Measurements from ENCODE around the gene ACOX3.
A peak's percentile ranks its signal among the peaks of the same experiment; 100 is the strongest.
"Not testable (repeated sequence)": the region's sequence is repeated elsewhere in the genome, so short reads cannot be mapped to it uniquely, and the experiment has no call there.

Gene ACOX3

GRCh38 chr4:8407316-8407715, 33.2 kb downstream of the ACOX3 start:
- H3K4me1 ChIP-seq (ENCODE audit: control insufficient read depth, insufficient read depth, low read length, poor library complexity, severe bottlenecking) = peaks cover 4% of the 10 kb centered on the region
- no peak for DNase-seq
- no peaks in the 10 kb centered on the region for H3K27me3 ChIP-seq (replicated peaks; ENCODE audit: control insufficient read depth, insufficient read depth, low read length, poor library complexity, severe bottlenecking)
- peaks cover 11% of the 10 kb centered on the region for H3K36me3 ChIP-seq (ENCODE audit: control insufficient read depth, insufficient read depth, low read length)
- H3K27ac ChIP-seq (ENCODE audit: insufficient read depth, low read length, poor library complexity, severe bottlenecking) = no peak overlapping the region
- H3K9me3 ChIP-seq (ENCODE audit: control insufficient read depth, low read length) = no peaks in the 10 kb centered on the region
- H3K4me3 ChIP-seq (ENCODE audit: insufficient read depth, low read depth, low read length, poor library complexity, severe bottlenecking) = no peak overlapping the region

GRCh38 chr4:8406887-8407286, 33.6 kb downstream of the ACOX3 start:
- not testable (repeated sequence) for H3K9me3 ChIP-seq (ENCODE audit: control insufficient read depth, low read length); H3K27me3 ChIP-seq (replicated peaks; ENCODE audit: control insufficient read depth, insufficient read depth, low read length, poor library complexity, severe bottlenecking); H3K4me3 ChIP-seq (ENCODE audit: insufficient read depth, low read depth, low read length, poor library complexity, severe bottlenecking); H3K4me1 ChIP-seq (ENCODE audit: control insufficient read depth, insufficient read depth, low read length, poor library complexity, severe bottlenecking); H3K27ac ChIP-seq (ENCODE audit: insufficient read depth, low read length, poor library complexity, severe bottlenecking); DNase-seq
- H3K36me3 ChIP-seq (ENCODE audit: control insufficient read depth, insufficient read depth, low read length) = peaks cover 11% of the 10 kb centered on the region

- Histone ChIP-seq H3K27me3 (replicated peaks; ENCODE audit: control insufficient read depth, insufficient read depth, low read length, poor library complexity, severe bottlenecking) (no peaks in the 10 kb centered on the region), H3K36me3 (ENCODE audit: control insufficient read depth, insufficient read depth, low read length) (peaks cover 8% of the 10 kb centered on the region), H3K4me3 (ENCODE audit: insufficient read depth, low read depth, low read length, poor library complexity, severe bottlenecking) (no peak overlapping the region), H3K27ac (ENCODE audit: insufficient read depth, low read length, poor library complexity, severe bottlenecking) (no peak overlapping the region), H3K9me3 (ENCODE audit: control insufficient read depth, low read length) (no peaks in the 10 kb centered on the region), H3K4me1 (ENCODE audit: control insufficient read depth, insufficient read depth, low read length, poor library complexity, severe bottlenecking) (peaks cover 4% of the 10 kb centered on the region)
- no peak for DNase-seq
These were observed 35.0 kb downstream of the ACOX3 start for GRCh38 chr4:8405516-8405875.

- H3K4me3 ChIP-seq (ENCODE audit: insufficient read depth, low read depth, low read length, poor library complexity, severe bottlenecking) = no peak overlapping the region
- H3K4me1 ChIP-seq (ENCODE audit: control insufficient read depth, insufficient read depth, low read length, poor library complexity, severe bottlenecking) = peaks cover 2% of the 10 kb centered on the region
- H3K27me3 ChIP-seq (replicated peaks; ENCODE audit: control insufficient read depth, insufficient read depth, low read length, poor library complexity, severe bottlenecking) = no peaks in the 10 kb centered on the region
- H3K27ac ChIP-seq (ENCODE audit: insufficient read depth, low read length, poor library complexity, severe bottlenecking) = no peak overlapping the region
- peaks cover 8% of the 10 kb centered on the region for H3K36me3 ChIP-seq (ENCODE audit: control insufficient read depth, insufficient read depth, low read length)
- no peak for DNase-seq
- no peaks in the 10 kb centered on the region for H3K9me3 ChIP-seq (ENCODE audit: control insufficient read depth, low read length)
These were observed 35.6 kb downstream of the ACOX3 start for GRCh38 chr4:8404791-8405515.

- peaks cover 13% of the 10 kb centered on the region for H3K36me3 ChIP-seq (ENCODE audit: control insufficient read depth, insufficient read depth, low read length)
- H3K4me3 ChIP-seq (ENCODE audit: insufficient read depth, low read depth, low read length, poor library complexity, severe bottlenecking) = no peak overlapping the region
- no peaks in the 10 kb centered on the region for H3K4me1 ChIP-seq (ENCODE audit: control insufficient read depth, insufficient read depth, low read length, poor library complexity, severe bottlenecking)
- no peaks in the 10 kb centered on the region for H3K9me3 ChIP-seq (ENCODE audit: control insufficient read depth, low read length)
- DNase-seq = no peak
- H3K27me3 ChIP-seq (replicated peaks; ENCODE audit: control insufficient read depth, insufficient read depth, low read length, poor library complexity, severe bottlenecking) = no peaks in the 10 kb centered on the region
- no peak overlapping the region for H3K27ac ChIP-seq (ENCODE audit: insufficient read depth, low read length, poor library complexity, severe bottlenecking)
These were observed 36.5 kb downstream of the ACOX3 start for GRCh38 chr4:8403976-8404375.

GRCh38 chr4:8403173-8403753, 37.3 kb downstream of the ACOX3 start:
- no peak overlapping the region for H3K4me3 ChIP-seq (ENCODE audit: insufficient read depth, low read depth, low read length, poor library complexity, severe bottlenecking)
- peaks cover 11% of the 10 kb centered on the region for H3K36me3 ChIP-seq (ENCODE audit: control insufficient read depth, insufficient read depth, low read length)
- peak in 2 of 3 donors; percentile 9 to 29 for DNase-seq
- H3K4me1 ChIP-seq (ENCODE audit: control insufficient read depth, insufficient read depth, low read length, poor library complexity, severe bottlenecking) = no peaks in the 10 kb centered on the region
- no peak overlapping the region for H3K27ac ChIP-seq (ENCODE audit: insufficient read depth, low read length, poor library complexity, severe bottlenecking)
- H3K27me3 ChIP-seq (replicated peaks; ENCODE audit: control insufficient read depth, insufficient read depth, low read length, poor library complexity, severe bottlenecking) = no peaks in the 10 kb centered on the region
- H3K9me3 ChIP-seq (ENCODE audit: control insufficient read depth, low read length) = no peaks in the 10 kb centered on the region

GRCh38 chr4:8402640-8403039, 37.9 kb downstream of the ACOX3 start:
- Histone ChIP-seq H3K9me3 (ENCODE audit: control insufficient read depth, low read length) (no peaks in the 10 kb centered on the region), H3K4me1 (ENCODE audit: control insufficient read depth, insufficient read depth, low read length, poor library complexity, severe bottlenecking) (no peaks in the 10 kb centered on the region), H3K27me3 (replicated peaks; ENCODE audit: control insufficient read depth, insufficient read depth, low read length, poor library complexity, severe bottlenecking) (no peaks in the 10 kb centered on the region), H3K4me3 (ENCODE audit: insufficient read depth, low read depth, low read length, poor library complexity, severe bottlenecking) (no peak overlapping the region), H3K36me3 (ENCODE audit: control insufficient read depth, insufficient read depth, low read length) (peaks cover 9% of the 10 kb centered on the region), H3K27ac (ENCODE audit: insufficient read depth, low read length, poor library complexity, severe bottlenecking) (no peak overlapping the region)
- no peak for DNase-seq

- Histone ChIP-seq H3K27me3 (replicated peaks; ENCODE audit: control insufficient read depth, insufficient read depth, low read length, poor library complexity, severe bottlenecking) (no peaks in the 10 kb centered on the region), H3K4me3 (ENCODE audit: insufficient read depth, low read depth, low read length, poor library complexity, severe bottlenecking) (no peak overlapping the region), H3K4me1 (ENCODE audit: control insufficient read depth, insufficient read depth, low read length, poor library complexity, severe bottlenecking) (no peaks in the 10 kb centered on the region), H3K27ac (ENCODE audit: insufficient read depth, low read length, poor library complexity, severe bottlenecking) (no peak overlapping the region), H3K9me3 (ENCODE audit: control insufficient read depth, low read length) (no peaks in the 10 kb centered on the region), H3K36me3 (ENCODE audit: control insufficient read depth, insufficient read depth, low read length) (peaks cover 6% of the 10 kb centered on the region)
- no peak for DNase-seq
These were observed 38.3 kb downstream of the ACOX3 start for GRCh38 chr4:8402181-8402597.

GRCh38 chr4:8401665-8402064, 38.9 kb downstream of the ACOX3 start:
- DNase-seq = no peak
- peaks cover 6% of the 10 kb centered on the region for H3K36me3 ChIP-seq (ENCODE audit: control insufficient read depth, insufficient read depth, low read length)
- no peak overlapping the region for H3K27ac ChIP-seq (ENCODE audit: insufficient read depth, low read length, poor library complexity, severe bottlenecking)
- no peak overlapping the region for H3K4me3 ChIP-seq (ENCODE audit: insufficient read depth, low read depth, low read length, poor library complexity, severe bottlenecking)
- H3K4me1 ChIP-seq (ENCODE audit: control insufficient read depth, insufficient read depth, low read length, poor library complexity, severe bottlenecking) = no peaks in the 10 kb centered on the region
- H3K27me3 ChIP-seq (replicated peaks; ENCODE audit: control insufficient read depth, insufficient read depth, low read length, poor library complexity, severe bottlenecking) = no peaks in the 10 kb centered on the region
- no peaks in the 10 kb centered on the region for H3K9me3 ChIP-seq (ENCODE audit: control insufficient read depth, low read length)

- Histone ChIP-seq H3K4me3 (ENCODE audit: insufficient read depth, low read depth, low read length, poor library complexity, severe bottlenecking) (no peak overlapping the region), H3K36me3 (ENCODE audit: control insufficient read depth, insufficient read depth, low read length) (peaks cover 8% of the 10 kb centered on the region), H3K27me3 (replicated peaks; ENCODE audit: control insufficient read depth, insufficient read depth, low read length, poor library complexity, severe bottlenecking) (no peaks in the 10 kb centered on the region), H3K4me1 (ENCODE audit: control insufficient read depth, insufficient read depth, low read length, poor library complexity, severe bottlenecking) (no peaks in the 10 kb centered on the region), H3K9me3 (ENCODE audit: control insufficient read depth, low read length) (no peaks in the 10 kb centered on the region), H3K27ac (ENCODE audit: insufficient read depth, low read length, poor library complexity, severe bottlenecking) (no peak overlapping the region)
- no peak for DNase-seq
These were observed 39.7 kb downstream of the ACOX3 start for GRCh38 chr4:8400632-8401325.

All from effector memory CD4-positive, alpha-beta T cell (primary cell).